ENCODE results near the gene DOK5. TPM values are rescaled to one million over a fixed set of nuclear protein-coding genes. Genes with fewer than 3 reads are reported as not detected.

The DOK5 gene
- total RNA-seq, 2 donors from 2014 or later, result 0.39 TPM; not detected in 1

DNA sequence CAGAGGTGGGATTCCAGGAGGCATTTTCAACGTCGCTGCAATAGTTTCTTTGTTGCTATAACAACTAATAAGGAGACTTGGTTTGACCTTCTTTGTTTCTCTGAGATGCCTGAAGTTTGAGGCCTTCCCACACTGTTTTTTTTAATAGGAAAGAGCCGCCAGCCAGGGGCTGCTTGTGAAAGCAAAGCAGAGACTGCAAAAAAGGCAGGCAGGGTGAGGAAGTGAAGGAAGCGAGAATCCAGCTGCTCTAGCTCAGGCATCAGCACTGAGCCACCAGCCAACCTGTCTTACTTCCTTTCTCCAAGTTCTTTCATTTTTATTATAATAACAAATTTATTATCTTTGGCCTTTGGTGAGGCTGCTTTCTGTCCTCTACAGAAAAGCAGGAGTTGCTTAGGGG is 179.1 kb downstream of the DOK5 start:
- intact Hi-C loops (cut with DNase I, micrococcal nuclease), result loop anchor here in 1 of 2 donors (5.0 kb wide), 1 partner anchor 557 kb away; no protein-coding TSS in a partner anchor
- DNase-seq, result no peak
- ATAC-seq, result no peak

DNA sequence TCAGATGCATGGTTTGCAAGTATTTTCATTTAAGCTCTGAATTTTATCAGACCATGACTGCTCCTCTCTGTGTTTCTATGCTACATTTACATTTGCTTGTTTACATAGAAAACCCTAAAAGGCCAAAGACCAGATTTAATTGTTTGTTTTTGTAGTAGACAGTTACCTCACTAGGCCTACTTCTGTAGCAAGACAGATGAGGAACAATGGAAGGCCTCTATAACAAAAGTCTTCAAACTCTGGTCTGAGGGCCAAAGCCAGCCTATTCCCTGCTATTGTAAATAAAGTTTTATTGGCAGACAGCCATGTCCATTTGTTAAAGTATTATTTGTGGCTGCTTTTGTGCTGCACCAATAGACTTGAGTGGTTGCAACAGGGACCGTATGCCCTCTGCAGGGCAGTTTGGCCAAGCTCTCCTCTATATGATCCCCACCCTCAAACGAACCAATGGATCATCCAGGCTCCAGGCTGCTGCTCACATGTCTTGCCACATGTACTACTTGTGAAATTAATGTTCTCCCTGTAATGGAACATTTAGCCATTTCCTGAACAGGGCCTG is 182.0 kb downstream of the DOK5 start:
- intact Hi-C loops (cut with DNase I, micrococcal nuclease), result no loop called here

DNA sequence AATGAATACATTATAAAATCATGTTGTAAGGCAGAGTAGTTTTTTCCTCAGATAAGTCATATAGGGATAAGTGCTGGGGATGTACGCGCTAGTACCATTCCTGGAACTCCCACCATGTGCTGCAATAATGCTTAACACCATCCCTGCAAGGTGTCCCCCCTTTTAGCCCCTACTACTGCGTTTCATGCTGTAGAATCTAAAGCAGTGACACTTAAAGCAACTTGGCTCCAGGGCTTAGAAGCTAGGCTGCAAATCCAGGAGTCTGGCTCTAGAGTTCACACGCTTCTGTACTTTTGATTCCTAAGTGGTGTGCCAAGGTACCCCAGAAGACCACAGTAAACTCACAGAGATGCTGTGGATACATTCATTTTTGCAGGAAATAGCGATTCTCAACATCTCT is 183.1 kb downstream of the DOK5 start:
- DNase-seq (no peak), ATAC-seq (no peak)
- intact Hi-C loops (cut with DNase I, micrococcal nuclease), result no loop called here

More for the DNA sequence above, 182.0 kb downstream of the DOK5 start:
- ATAC-seq (no peak), DNase-seq (no peak)

DNA sequence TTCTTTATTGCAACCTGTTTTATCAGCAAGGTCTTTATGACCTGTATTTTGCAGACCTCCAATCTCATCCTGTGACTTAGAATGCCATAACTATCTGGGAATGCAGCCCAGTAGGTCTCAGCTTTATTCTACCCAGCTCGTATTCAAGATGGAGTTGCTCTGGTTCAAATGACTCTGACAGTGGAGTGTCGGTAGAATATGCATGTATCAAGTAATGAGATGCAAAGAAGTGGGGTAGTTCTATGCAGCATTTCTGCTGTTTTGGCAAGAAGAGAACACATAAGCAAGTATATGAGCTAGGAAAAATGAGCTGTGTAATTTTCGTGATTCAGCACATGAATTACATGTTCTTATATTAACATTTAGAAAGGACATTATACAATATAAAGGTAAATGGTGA is 185.9 kb downstream of the DOK5 start:
- intact Hi-C loops (cut with DNase I, micrococcal nuclease), result no loop called here
- DNase-seq (no peak), ATAC-seq (no peak)

DNA sequence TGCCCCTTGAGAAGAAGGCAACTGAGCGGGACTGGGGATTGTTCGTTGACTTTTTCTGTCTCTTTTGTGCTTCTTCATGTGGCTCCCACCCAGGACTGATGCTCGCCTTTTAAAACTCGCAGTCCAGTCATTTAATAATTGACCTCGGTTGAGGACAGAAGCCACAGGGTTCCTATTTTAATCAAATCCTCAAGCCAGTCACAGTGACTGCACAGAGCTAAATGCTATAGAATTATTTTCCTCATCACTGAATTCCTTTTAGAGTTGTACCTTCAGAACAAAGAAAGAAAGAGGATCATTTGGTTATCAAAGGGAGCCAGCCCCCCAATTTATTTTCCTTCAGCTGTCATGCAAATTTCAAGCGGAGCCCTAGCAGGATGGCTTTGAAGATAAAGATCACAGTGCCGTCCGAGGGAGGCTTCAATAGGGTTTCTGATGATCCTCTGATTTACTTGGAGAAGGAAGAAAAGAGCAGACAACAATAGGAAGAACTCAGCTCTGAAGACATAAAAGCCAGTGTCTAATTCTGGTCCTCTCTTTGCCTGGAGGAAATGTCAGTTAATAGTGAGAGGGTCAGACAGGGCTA is 186.6 kb downstream of the DOK5 start:
- DNase-seq (no peak), ATAC-seq (no peak)
- intact Hi-C loops (cut with DNase I, micrococcal nuclease), result no loop called here

DNA sequence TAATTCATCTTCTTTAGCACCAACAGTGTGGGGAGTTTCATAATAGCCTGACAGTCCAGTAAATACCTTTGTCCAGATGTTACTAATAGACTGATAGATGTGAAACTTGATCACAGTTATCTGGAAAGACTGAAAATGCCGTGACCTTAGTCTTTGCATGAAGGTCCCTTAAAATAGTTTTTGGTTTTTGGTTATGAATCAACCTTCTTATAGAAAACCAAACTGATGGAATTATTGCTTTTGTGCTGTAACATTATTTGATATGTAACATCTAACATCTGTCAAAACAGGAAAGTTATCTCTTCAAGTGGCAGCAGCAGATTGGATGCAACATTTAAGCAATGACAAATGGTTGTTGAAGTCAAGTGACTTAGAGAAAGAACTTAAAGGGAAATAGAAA is 190.4 kb downstream of the DOK5 start:
- DNase-seq (no peak), ATAC-seq (no peak)
- intact Hi-C loops (cut with DNase I, micrococcal nuclease), result no loop called here

DNA sequence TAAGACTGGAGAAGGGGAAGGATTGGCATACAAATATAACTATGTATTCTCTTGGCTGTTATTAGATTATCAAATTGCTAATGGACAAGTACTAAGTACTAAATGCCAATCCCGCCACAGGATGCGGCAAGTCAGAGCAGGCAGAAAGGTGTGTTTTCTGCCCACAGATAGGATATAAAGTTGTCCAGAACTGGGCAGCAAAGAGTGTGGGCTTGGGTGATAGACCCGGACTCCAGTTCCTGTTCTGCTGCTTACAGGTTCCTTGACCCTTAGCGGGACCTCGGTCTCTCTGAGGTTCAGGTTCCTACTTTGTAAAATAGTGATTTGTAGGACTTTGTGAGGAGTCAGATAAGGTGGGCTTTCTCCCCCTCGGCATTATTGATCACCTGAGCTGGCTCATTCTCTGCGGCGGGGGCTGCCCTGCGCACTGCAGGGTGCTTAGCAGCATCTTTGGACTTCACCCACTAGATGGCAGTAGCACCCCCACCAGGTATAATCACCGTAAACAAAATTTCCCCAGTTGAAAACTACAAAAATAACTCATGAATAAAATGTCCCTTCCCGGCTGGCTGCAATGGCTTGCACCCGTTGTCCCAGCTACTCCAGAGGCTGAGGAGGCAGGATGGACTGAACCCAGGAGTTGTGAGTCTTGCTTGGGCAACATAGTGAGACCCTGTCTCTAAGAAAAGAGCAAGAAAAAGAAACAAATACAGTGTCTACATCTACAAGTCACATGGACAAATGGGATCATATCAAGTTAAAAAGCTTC is 193.1 kb downstream of the DOK5 start:
- DNase-seq (peak in 1 of 2 donors; percentile 8), ATAC-seq (peak; percentile 52)
- intact Hi-C loops (cut with DNase I, micrococcal nuclease), result no loop called here

DNA sequence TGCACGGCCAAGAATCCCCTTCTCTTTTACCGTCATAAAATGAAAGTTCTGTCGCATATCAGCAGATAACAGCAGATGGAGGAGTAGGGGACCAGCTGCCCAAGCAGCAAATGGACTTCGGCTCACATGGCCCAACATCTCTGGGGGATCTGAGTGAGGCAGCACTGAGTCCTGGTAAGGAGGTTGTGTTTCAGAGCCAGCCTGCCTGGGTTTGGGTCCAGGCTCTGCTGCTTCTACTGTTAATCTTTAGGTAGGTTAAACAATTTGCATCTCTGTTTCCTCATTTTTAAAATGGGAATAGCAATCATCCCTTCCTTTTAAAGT is 193.6 kb downstream of the DOK5 start:
- ATAC-seq (no peak), DNase-seq (no peak)
- intact Hi-C loops (cut with DNase I, micrococcal nuclease), result no loop called here

DNA sequence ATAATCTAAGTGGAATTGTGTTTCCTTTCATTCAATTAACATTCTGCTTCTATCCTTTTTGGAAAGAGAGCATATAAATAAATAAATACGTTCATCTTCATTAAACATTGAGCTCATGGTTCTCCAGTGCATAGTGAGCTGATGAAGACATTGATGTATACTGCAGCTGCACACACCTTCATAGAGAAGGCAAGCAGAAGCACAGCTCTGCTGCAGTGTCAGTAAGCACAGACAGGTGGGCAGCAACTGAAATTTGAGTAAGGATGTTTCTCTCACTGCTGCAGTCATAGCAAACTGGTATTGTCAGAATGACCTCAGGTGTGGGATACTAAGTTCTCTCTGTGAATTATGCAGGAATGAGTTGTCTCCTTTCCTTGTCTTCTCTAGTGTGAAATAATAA is 202.9 kb downstream of the DOK5 start:
- DNase-seq (no peak), ATAC-seq (no peak)
- intact Hi-C loops (cut with DNase I, micrococcal nuclease), result no loop called here

DNA sequence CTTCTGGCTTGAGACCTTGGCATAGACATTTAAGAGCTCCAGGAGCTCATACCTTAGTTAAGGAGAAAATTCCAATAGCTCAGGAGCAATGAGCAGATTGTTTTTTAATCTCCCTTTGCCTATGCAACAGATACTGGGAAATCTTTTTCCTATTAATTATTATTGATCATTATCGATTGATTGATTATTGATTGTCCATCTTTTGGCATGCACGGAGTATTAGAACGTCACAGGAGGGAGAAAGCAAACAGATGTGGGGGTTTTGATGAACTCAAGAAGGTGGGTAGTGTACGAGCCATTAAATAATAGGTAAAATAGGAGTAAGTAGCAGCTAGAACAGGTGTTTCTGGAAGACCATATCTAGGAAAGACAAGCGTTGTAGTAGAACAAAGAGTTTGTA is 205.0 kb downstream of the DOK5 start:
- no peak for ATAC-seq
- intact Hi-C loops (cut with DNase I, micrococcal nuclease), result no loop called here
- DNase-seq, result no peak

DNA sequence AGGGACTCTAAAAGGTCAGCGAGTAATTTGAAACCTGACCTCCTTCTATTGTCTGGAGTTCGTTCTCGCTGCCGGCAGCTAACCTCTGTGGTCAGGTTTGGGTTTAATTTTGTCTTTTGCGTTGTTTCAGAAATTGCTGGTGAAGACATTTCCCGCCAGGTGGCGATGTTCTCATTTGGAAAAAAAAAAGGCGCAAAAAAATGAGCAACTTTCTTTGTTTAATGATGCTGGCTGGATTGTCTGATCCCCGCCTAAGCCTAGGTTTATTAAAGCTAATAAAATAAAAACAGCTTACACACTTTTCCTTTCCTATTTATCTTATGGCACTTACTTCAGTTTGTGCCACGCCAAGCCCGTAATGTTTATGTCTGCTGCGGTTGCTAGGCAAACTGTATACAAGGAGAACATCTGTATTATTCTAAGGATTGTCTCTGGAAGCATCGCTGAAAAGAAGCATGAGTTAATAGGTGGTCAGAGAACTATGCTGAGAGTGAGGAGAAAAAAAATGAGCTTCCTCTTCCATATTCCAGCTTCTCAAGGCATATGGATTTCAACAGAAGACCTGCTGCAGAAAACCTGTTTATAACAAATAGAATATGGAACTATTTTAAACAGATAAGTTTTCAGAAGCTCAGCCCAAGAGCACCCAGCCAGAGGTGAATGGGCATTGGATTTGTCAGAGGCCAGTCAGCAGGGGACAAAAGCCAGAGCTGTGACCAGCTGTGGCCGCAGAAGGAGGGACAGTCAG is 205.7 kb downstream of the DOK5 start:
- no peak for ATAC-seq
- intact Hi-C loops (cut with DNase I, micrococcal nuclease), result no loop called here
- DNase-seq, result peak in 1 of 2 donors; percentile 19

DNA sequence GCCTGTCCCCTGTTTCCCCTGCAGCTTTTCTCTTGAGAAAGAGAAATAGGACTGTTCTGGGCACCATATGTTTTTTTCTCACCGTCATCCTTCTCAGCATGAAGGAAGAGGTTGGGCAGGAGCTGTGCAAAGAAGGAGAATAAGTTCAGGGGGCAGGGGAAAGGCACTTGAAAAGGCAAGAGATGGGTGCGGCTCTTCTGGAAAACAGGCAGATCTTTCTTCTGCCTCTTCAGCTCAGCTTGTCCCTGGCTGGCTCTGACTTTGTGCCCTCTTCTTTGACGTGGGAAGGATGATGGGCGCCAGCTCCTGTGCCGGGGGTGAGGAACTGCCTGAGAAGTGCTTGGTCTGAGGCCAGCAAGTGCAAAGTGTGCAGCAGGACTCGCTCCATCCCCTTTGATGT is 206.5 kb downstream of the DOK5 start:
- DNase-seq, result no peak
- intact Hi-C loops (cut with DNase I, micrococcal nuclease), result no loop called here
- no peak for ATAC-seq

DNA sequence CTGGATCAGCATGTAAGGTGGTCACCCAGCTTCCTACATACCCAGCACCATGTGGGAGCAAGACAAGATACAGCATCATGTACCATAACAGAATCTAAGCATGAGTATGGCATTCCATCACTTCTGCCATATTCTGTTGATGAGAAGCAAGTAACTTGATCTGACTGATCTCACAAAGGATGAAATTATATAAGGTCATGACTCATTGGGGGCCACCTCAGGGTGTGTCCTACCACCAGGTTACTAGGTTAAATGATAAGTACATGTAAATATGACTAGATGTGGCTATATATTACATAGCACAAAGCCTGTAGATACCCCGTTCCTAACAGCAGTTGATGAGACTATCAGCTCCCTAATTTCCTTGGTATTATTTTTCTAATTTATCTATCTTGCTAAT is 213.1 kb downstream of the DOK5 start:
- ATAC-seq (no peak), DNase-seq (no peak)
- intact Hi-C loops (cut with DNase I, micrococcal nuclease), result no loop called here

DNA sequence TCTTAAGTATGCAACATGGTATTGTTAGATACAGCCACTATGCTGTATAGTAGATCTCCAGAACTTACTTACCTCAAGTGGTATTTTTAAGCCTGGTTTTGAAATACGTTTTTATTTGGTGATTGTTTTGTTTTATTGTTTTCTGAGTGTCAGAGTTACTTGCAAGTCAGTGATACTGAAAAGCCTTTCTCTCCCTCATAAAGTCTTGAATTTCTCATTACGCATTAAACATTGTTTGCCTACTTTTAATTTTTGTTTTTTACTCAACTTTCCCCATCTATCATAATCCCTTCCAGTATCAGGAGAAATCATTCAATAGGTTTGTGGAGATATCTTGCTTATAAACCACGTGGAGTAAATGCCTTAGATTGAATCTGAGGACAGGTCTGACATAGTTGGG is 214.9 kb downstream of the DOK5 start:
- intact Hi-C loops (cut with DNase I, micrococcal nuclease), result no loop called here
- no peak for ATAC-seq
- no peak for DNase-seq

DNA sequence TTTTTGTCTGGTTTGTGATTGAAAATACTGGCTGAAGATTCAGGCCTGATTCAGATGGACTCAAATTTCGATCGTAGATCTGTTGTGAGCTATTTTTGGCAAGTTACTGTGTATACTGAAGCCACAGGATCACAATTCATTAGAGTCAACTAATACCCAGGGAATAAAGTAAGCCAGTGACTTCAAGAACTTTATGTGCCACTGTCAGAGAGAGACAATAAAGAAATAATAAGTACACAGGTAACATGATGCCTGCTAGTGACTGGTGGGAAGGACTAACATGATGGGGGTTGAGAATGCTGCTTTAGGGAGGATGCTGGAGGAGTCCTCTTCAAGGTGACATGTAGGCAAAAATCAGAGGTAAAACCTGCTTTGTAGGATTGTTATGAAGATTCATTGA is 215.9 kb downstream of the DOK5 start:
- DNase-seq (no peak), ATAC-seq (no peak)
- intact Hi-C loops (cut with DNase I, micrococcal nuclease), result no loop called here

DNA sequence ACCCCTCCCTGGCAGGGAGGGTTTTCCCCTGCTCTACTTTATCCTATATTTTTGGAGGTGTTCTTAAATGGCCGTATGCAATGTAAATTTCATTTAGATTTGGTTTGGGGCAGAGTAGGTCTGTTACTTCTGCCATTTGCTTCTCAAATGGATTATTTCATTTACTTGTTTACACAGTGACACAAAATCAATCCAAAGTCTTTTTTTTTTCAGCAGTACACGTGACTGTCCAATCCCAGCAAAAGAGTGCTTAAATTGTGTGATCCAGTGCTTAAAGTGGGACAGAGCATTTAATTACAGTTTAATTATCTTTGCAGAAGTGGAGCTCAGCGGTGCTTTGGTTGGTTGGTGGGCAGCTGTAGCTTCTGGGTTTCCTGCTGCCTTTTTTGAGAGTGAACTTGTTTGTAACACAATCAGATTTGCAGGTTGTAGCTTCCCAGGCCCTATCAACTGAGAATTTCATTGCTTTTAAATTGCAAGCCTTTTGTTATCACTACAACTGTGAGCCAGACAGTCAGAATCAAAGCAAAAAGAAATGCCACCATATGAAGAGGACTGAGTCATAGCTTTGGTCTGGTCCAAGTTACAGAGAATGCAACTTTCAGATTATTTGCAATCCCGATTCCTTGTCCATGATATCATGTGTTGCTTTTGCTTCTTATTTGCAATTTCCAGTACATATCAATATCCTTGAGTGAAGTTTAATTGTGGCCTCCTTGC is 216.9 kb downstream of the DOK5 start:
- intact Hi-C loops (cut with DNase I, micrococcal nuclease), result no loop called here
- DNase-seq (no peak), ATAC-seq (no peak)

DNA sequence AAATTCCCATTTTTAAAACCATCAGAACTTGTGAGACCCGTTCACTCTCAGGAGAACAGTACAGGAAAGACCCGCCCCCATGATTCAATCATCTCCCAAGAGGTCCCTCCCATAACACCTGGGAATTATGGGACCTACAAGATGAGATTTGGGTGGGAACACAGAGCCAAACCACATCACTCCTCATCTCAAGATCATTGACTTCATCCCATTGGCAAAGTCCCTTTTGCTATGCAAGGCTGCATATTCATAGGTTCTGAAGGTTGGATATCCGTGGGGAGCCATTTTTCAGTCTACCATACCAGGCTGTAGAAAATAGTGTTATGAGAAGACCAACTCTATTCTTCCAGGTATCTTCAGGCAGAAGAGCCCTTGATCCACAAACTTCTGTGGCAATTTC is 219.1 kb downstream of the DOK5 start:
- DNase-seq (no peak), ATAC-seq (no peak)
- intact Hi-C loops (cut with DNase I, micrococcal nuclease), result no loop called here

DNA sequence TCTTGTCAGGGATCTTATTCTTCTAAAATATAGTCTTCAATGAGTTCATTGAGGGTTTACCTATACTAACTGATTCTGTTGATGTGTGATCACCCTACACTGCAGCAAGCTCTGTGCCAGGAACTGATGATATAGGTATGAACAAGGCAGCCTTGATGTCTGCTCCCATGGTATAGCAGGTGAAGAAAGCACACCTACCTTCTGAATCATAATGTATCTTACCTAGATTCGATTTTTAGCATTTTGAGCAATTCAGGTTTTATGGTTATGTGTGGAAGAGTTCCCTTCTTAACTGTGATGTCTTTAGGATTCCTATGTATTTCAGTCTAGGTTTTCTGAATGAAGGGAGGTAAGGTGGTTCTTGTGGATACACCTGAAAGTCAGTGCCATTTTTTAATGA is 223.0 kb downstream of the DOK5 start:
- DNase-seq, result no peak

More for the DNA sequence above, 223.0 kb downstream of the DOK5 start:
- no peak for ATAC-seq
- intact Hi-C loops (cut with DNase I, micrococcal nuclease), result no loop called here

Measured in left colon (tissue), 2 donors.